HG03442 (cell line): ENCODE data around the gene KRT40.
"Not testable (repeated sequence)": the region's sequence is repeated elsewhere in the genome, so short reads cannot be mapped to it uniquely, and the experiment has no call there.

Experiments
- ATAC-seq: cut with Tn5 transposase; IDR thresholded peaks from one replicate; pipeline ENCODE4 v1.9.1; 2021; ENCODE audit warnings: mild to moderate bottlenecking, moderate library complexity; ENCODE audit not compliant: unreplicated experiment

The KRT40 gene

DNA sequence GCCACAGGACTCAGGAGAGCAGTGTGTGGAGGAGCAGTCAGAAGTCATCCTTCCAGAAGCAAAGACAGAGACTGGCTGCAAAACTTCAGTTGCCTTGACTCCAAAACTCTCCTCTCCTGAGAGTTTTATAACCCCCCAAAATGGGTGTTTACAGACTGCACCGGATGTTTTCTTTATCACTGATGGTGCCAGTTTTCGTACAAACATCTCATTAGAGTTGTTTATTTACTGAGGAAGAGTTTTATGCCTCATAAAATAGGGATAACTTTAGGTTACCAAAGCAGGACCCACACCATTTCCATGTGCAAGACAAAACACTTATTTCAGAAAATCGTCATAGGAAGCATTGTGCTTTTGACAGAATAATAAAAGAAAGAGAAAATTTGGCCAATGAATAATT is at the start of gene KRT40:
TSS of gene KRT40 (minus strand) at position 101 of the 400 bp plus-strand sequence. CDS start at position 48, 53 bp downstream.
- no peak for ATAC-seq

DNA sequence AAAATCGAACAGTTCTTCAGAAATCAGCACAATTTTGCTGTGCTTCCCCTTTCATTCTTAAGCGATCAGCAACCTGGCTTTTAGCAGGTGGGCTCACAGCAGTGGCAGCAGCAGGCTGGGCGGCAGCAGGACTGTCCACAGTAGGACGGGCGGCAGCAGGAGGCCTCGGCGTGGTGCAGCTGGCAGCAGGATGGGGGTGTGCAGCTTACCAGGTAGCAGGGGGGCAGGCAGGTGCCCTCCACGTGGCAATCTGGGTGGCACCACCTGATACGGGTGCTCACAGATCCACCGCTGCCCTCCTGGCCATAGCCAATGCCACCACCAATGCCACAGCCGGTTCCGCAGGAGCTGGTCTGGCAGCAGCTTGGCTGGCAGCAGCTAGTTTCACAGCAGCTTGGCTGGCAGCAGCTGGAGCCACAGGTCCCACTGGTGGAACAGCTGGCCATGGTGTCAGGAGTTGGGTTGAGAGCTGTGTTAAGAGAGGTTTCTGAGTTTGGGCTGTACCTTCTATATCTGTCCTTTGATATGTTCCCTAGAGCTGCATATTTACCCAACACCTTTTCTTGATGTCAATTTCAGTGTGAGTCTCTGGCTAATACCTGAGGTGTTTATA is 45.6 kb upstream of the KRT40 start, which contains the start of gene KRTAP1-4:
TSS of gene KRTAP1-4 (minus strand) at position 563 of the 613 bp plus-strand sequence. CDS start at position 446, 117 bp downstream.
- no peak for ATAC-seq

DNA sequence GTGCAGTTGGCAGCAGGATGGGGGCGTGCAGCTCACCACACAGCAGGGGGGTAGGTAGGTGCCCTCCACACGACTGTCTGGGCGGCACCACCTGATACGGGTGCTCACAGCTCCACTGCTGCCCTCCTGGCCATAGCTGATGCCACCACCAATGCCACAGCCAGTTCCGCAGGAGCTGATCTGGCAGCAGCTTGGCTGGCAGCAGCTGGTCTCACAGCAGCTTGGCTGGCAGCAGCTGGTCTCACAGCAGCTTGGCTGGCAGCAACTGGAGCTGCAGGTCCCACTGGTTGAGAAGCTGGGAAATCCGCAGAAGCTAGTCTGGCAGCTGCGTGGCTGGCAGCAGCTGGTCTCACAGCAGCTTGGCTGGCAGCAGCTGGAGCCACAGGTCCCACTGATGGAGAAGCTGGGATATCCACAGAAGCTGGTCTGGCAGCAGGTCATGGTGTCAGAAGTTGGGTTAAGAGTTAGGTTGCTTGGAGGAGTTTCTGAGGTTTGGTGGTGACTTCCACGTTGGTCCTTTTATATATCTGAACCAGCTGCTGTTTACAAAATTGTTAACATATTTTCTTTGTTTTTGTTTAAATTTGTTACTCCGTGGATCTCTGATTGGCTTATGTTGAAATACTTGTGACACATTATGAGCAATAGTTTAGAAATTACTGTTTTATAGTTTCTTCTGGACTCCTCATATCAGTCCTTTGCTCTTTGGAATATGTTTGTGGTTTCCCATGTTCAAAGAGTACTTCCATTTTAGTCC is 42.8 kb upstream of the KRT40 start, which contains the start of gene KRTAP1-5:
TSS of gene KRTAP1-5 (minus strand) at position 494 of the 757 bp plus-strand sequence. CDS start at position 441, 53 bp downstream.
- ATAC-seq = no peak

DNA sequence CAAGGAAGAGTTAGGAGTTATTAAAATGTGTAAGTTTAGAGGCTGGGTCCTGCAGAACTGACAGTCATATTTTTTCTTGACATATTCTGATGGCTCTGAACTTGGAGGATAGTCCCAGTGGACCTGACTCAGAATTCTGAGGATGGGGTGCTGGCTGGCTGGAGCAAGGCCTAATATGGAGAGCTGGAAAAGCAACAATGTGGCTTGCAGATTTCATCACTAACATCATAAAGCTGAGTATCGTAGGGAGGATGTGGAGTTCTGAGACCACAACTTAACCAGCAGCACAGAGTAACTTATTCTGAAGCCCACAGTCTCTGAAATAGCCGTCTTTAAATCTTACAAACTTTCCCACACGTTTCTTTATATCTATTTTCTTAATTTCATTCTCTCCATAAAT is 40.6 kb upstream of the KRT40 start:
- no peak for ATAC-seq

DNA sequence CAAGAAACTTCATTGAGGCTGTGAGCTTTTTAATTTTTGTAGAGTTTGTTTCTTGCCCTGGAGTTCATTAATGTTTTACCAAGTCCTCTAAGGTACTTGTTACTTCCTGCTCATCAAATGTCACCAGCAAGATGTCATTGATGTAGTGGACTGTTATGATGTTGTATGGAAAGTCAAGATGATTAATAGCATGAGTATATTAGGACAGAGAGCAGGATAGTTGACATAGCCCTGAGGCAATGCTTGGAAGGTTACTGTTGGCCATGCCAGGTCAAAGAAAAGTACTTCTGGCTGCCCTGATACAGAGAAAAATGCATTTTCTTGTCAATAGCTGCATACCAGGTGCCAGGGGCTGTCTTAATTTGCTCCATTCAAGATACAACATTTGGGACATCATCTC is 36.2 kb upstream of the KRT40 start:
- no peak for ATAC-seq

DNA sequence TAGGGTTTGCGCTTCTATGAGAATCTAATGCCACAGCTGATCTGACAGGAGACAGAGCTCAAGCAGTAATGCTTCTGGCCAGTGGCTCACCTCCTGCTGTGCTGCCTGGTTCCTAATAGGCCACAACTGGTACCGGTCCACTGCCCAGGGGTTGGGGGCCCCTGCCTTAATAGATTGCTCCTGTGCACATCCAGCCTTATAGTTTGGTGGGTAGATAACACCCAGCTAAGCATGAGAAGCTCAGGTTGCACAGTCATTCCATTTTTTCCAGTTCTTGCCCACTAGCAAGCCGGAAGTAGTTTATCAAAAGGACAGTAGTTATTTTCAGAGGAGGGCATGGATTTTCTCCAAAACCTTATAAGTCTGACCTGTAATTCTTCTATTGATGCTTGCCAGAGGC is 35.3 kb upstream of the KRT40 start:
- no peak for ATAC-seq

DNA sequence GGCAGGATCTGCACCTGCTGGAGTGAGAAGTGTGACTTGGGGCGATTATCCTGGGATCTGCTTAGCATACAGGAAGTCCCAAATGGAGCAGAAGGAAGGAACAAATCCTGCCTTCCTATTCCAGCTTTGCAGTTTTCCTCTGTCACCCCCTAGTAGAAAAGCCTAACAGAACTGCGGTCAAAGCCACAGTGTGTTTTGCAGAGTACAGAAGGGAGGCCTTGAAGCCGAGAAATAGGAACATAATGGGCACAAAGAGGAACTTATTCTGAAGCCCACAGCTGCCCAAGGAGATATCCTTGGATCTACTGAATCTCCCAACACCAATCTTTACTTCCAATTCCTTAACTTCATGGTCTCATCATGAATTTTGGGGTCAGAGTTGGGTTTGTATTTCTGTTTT is 34.4 kb upstream of the KRT40 start:
- no peak for ATAC-seq

DNA sequence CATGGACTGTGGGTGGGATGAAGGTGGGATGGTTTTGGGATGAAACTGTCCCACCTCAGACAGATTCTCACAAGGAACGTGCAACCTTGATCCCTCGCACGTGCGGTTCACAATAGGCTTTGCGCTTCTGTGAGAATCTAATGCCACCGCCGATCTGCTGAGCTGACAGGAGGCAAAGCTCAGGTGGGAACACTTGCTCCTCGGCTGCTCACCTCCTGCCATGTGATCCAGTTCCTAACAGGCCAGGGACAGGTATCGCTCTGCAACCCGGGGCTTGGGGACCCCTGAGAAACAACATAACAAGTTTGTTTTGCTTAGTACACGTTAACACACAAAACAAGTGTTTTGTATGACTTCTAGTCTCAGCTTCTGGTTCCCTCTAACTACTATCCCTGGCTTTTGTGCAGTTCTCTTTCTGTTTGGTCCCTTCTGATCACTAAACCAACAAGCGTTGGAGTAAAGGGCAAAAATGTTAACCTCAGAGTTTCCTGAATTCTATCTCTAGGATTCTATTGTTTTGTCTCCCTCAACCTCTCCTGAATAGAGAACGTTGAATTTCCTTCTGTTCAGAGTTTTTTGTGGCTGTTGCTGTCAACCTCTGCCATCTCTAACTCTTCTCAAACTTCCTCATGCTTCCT is 32.6 kb upstream of the KRT40 start:
- ATAC-seq = no peak

DNA sequence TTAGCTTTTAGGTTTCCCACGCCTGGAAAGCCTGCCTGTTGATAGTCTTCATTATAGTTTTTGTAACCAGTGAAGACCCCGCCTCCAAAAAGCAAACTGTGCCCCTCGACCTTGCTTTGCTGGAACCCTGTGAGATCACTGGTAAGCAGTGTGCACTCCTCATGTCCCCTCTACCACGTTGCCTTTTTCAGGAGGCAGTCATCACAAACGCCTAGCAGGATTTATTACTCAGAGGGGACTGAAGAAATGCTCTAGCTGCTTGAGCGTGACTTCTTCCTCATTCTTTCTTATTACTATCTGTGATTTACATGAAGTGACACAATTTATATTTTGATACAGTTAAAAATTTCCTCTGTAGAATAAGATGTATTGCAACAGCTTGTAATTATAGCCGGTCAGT is 31.3 kb upstream of the KRT40 start:
- ATAC-seq = no peak

DNA sequence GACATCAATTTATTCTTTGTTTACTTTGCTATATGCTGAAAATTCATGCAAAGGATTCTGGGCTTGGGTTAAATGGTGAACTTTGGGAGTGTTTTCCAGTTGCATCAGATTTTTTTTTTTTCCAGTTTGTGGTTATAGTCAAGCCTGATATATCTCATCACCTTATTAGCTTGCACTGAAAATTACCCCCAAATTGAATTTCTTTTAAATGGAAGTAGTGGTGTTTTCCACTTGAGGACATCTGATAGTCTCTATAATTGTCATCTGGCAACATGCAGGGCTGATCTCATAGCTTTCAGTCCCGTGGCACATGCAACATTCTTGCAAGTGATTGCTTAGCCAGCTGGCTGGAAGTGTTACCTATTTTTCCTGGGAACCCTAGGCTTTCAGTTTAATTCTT is 29.5 kb upstream of the KRT40 start:
- no peak for ATAC-seq

DNA sequence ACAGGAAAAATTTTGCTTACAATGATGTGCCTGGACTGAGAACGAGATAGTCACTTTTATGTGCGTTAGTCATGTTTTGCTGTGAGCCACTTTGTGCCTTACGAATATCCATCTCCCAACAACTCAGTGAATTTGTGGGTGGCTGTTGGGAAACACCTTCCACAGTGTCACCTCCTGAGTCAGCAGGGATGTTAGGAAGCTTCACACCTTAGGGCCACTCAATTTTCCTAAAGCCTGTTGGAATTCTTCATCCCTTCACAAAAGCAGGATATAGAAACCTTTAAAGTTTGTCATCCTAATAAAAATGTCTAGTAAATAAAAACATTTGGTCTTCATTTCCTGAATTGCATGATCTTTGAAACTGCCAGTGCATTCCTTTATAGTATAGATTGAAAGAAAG is 29.1 kb upstream of the KRT40 start:
- ATAC-seq = no peak

DNA sequence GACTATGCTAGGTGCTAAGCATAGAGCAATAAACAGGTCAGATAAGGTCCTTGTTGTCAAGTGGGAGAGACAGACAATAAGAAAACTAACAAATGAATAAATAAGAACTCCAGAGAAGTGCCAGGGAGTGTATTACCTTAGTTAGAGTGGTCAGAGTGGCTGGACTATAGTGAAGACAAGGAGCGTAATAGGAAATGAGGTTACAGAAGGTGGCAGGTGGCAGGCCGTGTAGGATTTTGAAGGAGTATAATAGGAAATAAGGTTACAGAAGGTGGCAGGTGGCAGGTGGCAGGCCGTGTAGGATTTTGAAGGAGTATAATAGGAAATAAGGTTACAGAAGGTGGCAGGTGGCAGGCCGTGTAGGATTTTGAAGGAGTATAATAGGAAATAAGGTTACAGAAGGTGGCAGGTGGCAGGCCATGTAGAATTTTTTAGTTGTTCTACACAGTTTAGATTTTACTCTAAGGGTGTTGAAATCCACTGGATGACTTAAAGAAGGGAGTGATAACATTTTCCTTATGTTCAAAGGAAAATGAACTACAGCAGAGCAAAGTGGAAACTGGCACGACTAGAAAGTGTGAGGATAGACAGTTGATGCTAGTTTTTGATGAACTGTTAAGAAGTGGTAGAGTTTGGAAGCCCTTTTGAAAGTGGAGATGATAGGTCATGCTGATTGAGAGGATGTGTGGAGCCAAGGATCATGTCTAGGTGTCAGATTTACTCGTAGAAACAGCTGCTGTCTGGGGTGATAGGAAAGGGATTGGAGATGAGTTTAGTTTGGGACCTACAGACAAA is 28.4 kb upstream of the KRT40 start:
- no peak for ATAC-seq

DNA sequence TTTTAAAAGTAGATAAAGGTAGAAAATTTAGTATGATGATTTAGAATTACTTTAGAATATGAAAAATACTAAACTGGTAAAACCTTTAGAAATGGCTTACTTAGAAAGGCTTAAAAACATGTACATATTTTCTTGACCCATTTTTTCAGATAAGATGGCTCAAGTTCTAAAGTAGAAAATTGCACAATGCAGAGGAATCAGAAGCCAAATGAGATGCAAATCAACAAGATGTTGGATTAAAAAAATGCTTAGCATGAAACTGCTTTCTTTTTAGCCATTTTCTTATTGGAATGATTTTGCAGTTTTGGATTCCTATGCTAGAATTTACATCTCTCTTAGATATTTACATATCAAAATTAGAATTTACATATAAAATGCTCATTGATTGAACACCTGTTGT is 26.3 kb upstream of the KRT40 start:
- no peak for ATAC-seq

DNA sequence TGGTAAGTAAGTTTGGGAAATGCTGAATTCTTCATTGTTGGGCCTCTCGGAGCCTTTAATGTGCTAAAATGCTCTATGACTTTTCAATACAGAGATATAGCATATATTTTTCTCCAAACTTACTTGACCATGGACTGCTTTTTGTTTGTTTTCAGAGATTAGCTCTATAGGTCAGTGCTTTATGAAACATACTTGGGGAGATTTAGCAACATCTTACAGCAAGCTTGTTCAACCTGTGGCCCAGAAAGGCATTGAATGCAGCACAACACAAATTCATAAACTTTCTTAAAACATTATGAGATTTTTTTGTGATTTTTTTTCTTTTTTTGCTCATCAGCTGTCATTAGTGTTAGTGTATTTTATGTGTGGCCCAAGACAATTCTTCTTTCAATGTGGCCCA is 25.8 kb upstream of the KRT40 start:
- no peak for ATAC-seq

DNA sequence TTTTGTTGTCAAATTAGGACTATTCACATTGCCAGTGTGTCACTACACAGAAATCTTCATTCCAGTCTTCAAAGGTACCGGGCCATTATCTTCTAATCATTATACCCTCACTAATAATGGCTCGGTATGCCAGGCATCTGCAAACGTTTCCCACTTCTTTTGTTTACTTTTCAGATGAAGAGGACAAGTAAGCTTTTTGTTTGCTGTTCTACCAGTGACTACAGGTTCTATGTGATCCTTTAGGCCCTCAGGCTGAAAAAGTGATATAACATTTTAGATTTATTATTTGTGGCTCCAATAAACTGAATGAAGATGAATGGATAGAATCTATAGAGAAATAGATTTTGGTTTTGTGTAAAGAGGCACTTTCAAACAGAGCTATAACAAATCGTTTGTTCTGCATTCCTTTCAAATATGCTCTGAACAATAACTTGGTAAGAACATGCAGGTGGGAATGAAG is 25.2 kb upstream of the KRT40 start:
- no peak for ATAC-seq

DNA sequence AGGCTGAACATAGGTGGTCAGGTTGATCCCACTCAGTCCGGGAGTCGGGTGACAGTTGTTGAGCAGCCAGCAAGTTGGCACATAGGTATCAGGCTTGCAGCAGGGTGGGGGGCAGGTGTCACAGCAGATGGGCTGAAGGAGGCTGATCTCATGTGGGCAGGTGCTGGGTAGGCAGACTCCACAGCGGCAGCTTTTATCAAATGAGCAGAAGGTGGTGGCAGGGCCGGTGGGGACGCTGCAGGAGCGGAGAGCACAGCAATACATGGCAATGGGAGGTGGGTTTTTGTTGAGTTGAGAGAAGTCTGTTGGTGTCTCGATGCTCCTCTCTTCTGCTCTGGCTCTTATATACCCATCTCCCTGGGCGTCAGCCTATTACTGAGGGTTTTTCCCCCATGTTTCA is 24.7 kb upstream of the KRT40 start, which contains the start of gene KRTAP3-1:
TSS of gene KRTAP3-1 (minus strand) at position 318 of the 400 bp plus-strand sequence. CDS start at position 264, 54 bp downstream.
- no peak for ATAC-seq

DNA sequence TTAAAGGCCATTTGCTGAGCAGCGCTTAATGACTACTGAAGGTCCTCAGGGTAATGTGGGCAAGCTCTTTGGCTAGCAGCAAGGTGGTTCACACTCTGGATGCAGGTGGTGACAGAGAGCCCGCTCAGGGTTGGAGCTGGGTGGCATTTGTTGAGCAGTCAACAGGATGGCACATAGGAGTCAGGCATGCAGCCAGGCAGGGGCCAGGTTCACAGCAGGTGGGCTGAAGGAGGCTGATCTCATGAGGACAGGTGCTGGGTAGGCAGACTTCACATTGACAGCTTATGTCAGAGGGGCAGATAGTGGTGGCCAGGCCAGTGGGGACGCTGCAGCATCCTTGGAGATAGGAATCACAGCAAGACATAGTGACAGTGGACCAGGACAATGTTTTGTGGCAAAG is 20.3 kb upstream of the KRT40 start:
- ATAC-seq = no peak

DNA sequence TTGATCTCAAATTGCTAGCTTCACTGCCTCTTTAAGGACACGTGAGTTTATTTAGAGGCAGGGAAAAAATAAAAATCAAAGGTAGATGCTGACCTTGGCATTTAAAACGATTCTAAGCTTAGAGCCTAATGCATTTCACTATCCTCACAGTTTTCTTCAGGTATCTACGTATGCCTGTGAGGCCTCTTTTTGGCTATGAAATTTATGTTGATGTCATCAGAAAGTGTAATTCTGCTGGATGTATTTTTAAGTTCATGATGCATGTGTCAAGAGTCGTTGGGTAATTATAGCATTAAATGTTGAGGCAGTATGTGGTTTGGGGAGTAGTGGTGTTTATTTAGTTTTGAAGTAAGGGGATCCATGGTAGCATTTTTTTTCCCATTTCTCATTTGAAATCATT is 19.8 kb upstream of the KRT40 start:
- ATAC-seq = no peak

DNA sequence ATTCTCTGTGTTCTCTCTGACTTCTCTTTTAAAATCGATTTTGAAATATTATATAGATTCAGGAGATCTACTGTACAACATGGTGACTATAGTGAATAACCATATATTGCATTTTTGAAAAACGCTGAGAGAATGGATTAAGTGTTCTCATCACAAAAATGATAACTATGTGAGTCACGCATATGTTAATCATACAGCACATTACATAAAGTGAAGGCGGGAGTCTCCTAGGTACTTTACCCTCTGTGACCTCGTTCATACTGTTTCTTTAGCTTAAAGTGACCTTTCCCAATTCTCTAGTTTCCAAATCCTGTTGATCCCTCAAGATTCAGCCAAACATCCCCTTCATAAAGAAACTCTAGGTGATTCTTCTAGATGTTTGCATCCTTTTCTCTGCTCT is 18.7 kb upstream of the KRT40 start:
- no peak for ATAC-seq

DNA sequence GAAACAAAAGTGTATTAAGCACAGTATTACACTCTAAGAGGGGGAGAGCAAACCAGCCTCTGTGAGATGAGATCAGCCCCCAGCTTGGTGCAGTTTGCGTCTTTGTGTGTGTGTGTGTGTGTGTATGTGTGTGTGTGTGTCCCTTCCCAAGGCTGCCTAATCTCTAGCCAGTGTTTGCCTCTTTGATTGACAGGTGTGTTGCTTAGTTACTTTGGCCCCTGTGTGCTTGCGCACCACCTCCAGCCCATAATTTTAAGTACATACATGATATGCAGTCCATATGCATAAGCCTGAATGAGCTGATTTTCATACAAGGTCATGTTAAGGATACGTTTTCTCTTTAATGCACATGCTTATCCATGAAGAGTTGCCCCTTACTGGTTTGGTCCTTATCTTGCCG is 17.7 kb upstream of the KRT40 start:
- ATAC-seq = no peak

DNA sequence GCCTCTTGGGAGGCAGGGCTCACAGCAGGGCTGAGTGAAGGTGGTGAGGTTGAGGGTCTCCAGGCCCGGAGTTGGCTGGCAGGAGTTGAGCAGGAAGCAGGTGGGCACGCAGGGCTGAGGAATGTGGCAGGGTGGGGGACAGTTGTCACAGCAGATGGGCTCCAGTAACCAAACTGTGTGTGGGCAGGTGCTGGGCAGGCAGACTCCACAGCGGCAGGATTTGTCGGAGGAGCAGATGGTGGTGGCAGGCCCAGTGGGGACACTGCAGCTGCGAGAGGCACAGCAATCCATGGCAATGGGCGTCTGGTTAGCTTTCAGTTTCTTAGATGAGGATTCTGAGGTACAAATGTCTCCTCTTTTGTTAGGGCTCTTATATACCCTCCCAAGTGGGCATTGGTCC is 15.4 kb upstream of the KRT40 start, which contains the start of gene KRTAP3-2:
TSS of gene KRTAP3-2 (minus strand) at position 344 of the 400 bp plus-strand sequence. CDS start at position 291, 53 bp downstream.
- ATAC-seq = not testable (repeated sequence)
